Urothelium cell line (cell line): ENCODE measurements around the gene RAC2.
"Not testable (repeated sequence)": the region's sequence is repeated elsewhere in the genome, so short reads cannot be mapped to it uniquely, and the experiment has no call there.

Experiments used
- DNase-seq: peaks from one replicate; pipeline ENCODE4 v3.0.0; 2011; ENCODE audit warnings: low spot score, mixed read lengths
- FAIRE-seq: peaks from 2 replicates; lab custom pipeline; 2011; peaks lifted over from hg19 to GRCh38; lab: Jason Lieb, UNC

Gene RAC2

DNA sequence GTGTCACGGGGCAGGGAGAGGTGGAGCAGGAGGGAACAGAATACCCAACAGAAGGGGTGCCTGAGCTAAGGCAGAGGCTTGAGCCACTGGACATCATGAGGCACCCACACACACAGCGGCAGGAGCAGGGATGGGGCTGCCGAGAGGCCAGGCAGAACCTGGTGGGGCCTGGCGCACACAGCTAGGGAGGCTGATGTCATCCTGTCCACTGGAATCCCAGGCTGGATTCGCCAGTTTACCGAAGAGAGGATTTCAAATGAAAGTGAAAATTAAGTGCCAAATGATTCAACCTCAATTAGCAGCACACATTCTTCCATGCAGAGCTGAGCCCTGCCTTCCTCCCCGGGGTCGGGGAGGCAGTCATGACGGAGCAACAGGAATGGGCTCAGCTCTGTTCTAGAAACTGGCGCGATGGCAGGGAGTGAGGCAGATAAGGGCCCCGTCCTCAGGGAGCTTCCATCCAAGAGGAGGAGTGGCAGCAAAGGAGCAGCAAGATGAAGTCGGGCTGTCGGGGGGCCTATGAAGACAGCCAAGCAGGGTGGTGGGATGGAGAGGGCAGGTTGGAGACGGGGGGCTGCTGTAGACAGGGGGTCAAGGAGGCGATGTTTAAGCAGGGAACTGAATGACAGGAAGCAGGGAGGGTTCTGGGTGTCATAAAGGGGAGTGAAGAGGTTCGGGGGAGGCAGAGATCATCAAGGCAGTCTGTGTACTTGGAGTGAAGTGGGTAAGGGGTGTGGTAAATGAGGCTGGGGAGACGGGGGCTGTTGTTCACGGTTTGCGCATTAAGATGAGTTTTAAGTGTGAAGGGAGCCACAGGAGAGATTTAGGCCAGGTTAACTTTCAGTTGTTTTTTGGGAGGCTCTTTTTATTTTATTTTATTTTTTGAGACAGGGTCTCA lies 6.4 kb downstream of the RAC2 start:
- no peak for DNase-seq
- peak; percentile 35 for FAIRE-seq

DNA sequence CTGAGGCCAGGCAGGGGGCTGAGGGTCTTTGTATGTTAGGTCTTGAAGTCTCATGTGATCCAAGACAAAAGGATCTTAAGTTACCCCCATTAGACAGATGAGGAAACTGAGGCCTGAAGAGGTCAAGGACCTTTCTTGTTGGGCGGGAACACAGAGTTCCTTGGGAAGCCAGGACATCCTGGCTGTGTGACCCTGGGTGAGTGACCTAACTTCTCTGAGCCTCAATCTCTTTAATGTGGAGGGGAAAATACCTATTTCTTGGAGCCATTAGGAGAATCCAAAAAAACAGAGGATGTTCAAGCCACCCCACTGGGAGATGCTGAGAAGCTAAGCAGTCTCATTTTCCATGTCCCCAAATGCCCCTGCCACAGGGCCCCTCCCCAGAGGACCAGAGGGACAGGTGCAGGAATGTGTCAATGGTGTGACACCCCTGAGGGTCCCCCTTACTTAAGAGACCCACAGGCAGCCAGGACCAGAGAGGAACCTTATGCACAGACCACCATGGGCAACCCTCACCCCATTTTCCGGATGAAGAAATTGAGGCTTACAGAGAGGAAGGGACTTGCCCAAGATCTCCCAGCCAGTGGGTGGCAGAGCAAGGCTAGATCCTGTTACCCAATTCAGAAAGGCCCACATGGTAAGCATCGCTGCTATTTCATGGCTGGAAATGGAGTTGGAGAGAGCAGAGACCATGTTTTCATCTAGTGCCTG lies 8.0 kb downstream of the RAC2 start:
- DNase-seq (no peak), FAIRE-seq (no peak)

DNA sequence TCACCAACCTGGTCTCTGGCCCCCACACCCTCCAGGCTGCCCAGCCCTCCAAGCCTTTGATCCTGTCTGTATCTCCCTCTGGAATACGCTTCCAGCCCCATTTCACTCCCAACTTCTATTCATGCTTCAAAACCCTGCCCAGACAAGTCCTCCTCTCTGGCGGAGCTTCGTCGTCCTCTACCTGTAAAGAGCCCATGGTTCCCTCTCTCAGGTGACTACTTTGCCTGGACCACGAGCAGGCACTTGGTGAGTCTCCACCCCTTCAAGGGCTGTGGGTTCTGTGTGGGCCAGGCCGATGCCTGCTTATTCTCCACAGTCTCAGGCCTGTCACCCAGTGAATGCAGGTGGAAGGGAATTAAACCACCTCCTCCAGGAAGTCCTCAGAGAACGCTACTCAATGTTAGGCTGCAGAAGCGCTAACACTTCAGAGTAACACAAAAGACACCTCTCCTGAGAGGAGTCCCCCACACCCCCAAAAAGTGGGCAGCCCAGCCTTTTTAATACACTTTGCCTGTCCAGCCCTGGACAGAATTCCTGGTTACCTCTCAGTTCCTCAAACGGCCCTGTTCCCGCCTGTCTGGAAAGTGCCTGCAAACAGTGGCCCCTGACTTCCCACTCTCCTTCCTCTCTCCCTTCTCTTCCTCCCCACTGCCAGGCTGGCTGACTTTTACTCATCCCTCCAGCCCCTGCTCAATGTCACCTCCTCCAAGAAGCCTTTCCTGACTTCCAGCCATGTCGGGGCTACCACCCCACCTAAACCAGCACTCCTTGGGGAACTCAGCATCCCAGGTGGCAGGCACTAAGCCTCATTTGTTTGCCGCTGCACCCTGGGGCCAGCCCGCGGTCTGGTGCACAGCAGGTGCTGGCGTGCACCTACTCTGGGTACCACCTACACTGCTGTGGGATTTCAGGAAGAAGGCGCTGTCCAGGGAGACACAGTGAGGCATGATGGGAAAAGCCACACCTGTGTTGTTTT lies 9.0 kb downstream of the RAC2 start:
- DNase-seq (no peak), FAIRE-seq (no peak)

DNA sequence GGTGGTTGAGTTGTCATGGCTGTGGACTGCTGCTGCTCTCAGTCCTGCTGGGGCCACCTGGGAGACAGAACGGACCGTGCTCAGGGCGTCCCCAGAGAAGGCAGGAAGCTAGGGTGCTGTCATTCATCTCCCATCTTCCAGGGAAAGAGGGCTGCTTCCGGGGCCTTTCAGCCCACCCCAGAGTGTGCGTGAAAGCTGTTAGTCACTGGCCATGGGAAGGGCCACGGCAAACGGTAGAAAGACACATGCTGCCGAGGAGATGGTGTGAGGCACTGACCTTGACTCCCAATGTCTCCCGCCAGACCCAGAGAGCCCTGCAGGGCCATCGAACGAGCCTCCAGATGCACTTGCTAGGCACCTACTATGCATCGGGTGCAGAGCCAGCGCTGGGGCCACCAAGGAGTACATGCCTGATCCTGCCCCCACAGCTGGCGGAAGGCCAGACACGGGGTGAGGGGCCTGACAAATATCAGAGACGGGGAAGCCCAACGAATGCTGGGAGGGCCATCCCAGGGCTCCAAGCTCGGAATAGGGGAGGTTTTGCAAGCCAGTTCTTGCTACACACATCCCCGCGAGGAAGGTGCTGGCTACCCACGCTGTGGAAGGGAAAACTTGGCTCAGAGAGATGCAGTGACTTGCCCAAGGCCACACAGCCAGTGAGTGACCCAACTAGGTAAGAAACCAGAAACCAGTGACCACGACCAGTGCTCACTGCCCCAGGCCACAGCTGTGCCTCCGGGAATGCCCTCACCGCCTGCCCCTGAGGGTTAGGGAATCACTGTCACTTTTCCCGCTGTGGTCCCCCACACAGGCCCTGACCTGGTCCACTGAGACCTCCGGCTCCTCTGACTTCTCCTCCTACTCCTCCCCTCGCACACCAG lies 10.1 kb downstream of the RAC2 start:
- DNase-seq (no peak), FAIRE-seq (no peak)

DNA sequence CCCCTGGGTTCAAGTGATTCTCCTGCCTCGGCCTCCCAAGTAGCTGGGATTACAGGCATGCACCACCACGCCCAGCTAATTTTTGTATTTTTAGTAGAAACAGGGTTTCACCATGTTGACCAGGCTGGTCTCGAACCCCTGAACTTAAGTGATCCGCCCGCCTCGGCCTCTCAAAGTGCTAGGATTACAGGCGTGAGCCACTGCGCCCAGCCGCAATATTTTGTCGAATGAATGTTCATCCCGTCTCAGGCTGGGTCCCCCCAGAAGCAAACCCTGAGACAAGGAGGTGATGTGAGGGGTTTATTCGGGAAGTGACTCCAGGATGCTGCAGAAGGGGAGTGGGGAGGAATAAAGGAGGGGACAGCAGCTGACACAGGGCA lies 10.7 kb downstream of the RAC2 start:
- DNase-seq, FAIRE-seq: not testable (repeated sequence)

DNA sequence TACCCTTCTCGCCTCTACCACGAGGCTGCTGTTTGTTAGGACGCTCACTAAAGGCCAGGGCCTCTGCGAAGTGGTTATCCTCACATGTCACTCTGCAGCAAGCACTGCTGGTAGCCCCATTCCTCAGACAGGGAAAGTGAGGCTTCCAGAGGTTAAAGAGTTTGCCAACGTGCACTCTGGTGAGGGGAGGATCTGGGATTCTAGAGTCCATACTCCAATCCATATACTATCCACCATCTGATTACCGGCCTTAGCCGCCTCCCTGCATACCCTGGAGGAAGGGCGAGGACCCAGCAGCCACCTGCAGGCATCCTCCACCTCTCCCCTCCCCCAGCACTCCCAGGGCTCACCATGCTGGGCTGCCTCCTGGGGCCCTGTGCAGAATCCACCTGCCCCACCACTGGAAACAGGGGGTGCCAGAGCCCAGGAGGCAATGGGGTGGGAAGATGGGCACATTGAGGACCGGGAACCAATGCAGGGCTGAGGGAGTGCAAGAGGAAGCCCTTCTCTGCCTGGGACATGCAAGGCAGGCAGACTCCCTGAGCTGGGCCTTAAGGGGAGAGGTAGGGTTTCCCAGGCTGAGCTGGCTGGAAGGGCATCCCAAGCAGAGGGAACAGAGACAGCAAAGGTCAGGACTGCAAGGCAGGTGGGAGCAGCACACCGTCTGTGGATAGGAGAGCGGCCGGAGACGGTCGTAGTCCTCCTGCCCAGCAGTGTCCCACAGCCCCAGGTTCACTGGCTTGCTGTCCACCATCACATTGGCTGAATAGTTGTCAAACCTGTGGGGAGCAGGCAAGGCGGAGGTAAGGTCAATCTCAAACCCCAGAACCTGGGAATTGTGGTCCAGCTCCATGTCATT lies 11.7 kb downstream of the RAC2 start:
- FAIRE-seq (peak; percentile 37), DNase-seq (no peak)

DNA sequence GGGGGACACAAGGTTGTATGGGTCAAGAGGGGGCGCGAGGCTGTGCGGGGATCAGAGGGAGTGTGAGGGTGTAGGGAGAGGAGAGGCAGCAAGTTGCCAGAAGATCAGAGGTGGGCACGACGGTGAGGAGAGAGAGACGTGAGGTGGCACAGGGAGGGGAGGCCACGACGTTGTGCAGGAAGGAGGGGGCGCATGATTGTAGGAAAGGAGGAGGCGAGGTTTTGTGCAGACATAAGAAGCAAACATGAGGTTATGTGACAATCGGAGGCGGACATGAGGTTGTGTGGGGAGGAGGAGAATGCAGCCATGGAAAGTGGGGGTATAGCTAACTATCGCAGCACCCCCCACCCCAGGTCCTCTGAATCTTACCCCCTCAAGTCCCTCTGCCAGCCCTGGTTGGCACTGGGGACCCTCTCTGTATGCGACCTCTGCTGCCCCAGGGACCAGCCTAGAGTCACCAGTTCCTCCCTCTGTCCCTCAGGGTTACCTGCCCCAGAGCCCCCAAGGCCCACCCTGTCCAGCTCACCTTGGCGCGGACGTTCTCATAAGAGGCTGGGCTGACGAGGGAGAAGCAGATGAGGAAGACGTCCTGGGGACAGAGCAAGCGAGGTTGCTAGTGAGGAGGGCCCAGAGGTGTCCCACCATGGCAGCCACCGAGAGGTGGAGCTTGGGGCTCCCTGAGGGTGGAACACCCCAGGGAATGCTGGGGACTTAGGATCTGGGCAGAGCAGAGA lies 12.5 kb downstream of the RAC2 start:
- DNase-seq (no peak), FAIRE-seq (no peak)

DNA sequence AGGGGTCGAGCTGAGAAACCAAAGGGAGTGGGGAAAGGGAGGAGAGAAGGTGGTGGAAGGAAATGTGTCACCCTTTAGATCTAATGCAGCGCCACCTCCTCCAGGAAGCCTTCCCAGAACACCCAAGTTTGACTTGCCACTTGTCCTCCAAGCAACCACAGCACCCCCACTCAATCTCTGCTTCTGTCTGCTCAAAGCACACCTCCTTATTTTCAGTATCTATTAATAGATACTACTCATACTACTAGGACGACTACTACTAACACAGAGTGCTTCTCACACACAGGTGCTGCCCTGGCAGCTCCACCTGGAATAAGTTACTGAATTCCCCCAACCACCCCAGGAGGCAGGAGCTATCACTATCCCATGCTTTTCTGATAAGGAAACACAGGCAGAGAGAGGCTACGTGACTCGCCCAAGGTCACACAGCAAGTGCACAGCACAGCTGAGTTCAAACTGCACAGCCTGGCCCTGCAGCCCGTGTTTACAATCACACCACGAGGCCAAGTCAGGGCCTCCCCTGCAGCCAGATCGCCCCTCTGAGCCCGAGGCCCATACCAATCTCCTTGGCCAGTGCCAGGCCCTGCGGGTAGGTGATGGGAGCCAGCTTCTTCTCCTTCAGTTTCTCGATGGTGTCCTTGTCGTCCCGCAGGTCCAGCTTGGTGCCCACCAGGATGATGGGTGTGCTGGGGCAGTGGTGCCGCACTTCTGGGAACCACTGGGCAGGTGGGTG lies 13.2 kb downstream of the RAC2 start:
- DNase-seq (no peak), FAIRE-seq (peak; percentile 84)

DNA sequence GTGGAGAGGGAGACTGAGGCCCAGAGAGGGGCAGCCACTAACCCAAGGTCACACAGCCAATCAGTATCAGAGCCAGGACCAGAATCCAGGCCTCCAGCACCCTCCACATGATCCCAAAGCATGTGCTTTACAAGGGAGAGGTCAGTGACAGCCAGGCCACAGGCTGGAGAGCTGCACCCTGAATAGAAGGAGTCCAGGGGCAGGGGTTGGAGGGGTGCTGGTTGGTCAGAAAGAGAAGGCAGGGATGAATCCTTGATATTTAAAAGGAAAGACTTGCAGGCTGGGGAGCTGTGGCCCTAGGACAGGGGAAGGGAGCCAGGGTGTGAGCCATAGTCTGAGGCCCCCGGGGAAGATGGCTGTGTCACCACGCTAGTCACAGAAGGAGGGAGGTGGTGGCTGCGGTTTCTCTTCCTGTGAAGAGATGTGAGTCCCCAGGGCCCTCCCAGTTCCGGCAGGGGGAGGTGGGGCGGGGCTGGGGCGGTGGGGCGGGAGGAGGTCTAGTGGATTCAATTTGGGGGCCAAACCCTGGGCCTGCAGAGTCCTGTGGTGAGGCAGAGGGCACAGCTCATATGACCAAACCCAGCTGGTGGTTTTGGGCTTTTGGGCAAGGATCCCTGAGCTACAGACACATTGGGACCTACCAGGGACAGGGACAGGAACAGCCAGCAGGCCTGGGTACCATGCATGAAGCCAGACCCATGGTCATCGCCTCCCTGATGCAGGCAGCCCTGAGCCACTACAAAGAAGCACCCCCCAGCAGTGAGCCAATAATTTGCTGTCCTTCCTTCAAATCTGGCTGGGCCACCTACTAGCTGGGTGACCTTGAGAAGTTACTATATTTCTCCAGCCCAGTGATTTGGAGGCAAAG lies 14.0 kb downstream of the RAC2 start:
- DNase-seq: peak; percentile 77
- peak; percentile 86 for FAIRE-seq

DNA sequence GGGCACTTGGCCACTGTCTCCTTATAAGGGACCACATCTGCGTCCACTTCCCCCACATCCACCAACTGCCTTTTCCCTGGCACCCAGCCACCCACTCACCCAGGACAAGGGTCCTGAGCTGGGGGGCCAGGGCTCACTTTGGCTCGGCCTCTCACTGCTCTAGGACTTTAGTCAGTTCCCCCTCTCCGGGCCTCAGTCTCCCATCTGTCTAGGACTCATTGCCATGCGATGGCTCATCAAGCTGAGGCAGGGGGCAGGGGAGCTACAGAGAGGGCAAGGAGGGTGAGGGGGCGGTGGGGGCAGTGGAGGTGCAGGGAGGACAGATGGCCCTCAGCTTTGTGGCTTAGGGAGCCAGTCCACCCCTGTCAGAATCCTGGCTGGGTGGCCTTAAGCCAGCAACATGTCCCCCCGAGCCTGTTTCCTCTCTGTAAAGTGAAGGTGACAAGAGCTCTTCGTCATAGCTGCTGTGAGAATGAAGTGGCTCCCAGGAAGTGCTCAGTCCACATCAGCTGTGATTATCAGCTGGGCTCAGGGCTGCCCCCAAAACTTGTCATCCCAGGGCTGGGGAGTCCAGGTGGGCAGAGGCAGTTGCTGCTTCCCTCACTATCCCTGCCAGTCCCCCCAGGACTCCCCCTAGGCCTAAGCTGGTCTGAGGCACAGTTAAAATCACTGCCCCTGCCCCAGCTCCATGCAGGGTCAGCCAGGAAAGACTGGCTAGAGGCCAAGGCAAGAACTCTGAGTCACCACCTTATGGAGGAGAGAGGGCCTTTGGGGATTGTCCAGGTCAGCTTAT lies 14.9 kb downstream of the RAC2 start:
- DNase-seq (peak; percentile 75), FAIRE-seq (peak; percentile 90)

DNA sequence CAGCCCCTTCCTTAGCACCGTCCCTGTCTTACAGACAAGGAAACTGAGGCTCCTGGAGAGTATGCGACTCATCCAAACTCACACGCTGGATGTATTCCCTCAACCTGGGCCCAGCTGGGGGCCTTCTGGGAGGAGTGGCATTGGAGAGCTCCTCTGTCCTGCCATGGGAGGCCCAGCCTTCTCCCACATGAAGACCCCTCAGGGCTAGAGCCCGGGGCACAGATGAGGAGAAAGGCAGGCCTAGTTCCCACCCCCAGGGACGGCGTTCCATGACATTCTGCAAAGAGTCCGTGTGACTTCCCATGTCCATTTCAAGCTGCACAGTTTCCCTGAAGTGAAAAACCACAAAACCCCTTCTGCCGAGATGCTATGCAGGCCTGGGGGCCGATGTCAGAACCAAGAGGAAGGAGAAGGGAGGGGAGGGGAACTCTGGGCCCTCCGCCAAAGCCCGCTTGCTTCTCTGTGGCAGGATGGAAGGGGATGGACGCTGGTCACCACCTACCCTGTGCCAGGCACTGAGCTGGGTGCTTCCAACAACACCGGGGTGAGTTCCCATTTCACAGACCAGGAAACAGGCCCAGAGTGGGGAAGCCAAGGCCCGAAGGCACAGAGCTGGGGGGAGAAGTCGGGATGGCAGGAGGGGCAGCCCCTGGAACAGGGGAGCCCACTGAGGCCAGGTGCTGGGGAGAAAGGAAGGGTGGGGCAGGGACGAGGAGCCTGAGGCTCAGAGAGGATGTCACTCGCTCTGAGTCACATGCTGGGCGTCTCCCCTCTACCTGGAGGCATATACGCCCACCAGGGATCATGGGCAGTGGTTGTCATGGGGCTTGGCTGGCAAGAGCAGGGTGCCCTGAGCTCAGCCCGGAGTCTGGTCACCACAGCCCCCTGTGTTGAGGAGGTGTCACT lies 15.7 kb downstream of the RAC2 start:
- DNase-seq (peak; percentile 39), FAIRE-seq (no peak)

DNA sequence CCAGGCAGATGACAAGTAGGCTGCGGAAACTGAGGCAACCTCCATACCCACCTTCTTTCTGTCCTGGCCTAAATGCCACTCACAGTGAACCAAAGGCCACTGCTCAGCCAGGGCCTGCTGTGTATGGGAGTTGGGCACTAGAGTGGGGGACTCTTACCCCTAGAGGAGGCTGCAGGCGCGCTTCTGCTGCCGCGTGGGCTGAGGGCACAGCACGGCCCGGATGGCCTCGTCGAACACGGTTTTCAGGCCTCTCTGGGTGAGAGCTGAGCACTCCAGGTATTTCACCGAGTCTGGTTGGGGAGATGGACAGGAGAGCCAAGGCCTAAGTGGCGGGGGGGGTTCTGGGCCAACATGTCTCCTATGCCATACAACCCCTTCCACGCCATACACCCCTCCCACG lies 17.6 kb downstream of the RAC2 start:
- no peak for DNase-seq
- FAIRE-seq: no peak

DNA sequence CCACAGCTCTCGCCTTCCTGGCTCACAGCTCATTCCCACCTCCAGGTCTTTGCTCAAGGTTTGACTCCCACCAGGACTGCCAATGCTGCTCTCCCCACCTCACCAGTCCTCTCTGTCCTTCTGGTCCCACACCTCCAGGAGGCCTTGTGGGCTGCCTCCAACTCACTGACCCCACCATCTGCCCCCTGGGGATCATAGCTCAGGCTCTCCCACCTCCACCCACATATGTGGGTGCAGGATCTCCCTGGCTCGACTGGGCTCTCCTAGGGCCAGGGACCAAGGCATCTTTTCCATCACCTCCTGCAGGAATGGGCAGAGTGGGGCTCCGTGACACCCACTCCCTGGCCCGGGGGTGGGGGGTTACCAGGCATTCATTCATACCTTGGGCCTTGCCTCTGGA lies 18.0 kb downstream of the RAC2 start:
- FAIRE-seq (no peak), DNase-seq (no peak)

DNA sequence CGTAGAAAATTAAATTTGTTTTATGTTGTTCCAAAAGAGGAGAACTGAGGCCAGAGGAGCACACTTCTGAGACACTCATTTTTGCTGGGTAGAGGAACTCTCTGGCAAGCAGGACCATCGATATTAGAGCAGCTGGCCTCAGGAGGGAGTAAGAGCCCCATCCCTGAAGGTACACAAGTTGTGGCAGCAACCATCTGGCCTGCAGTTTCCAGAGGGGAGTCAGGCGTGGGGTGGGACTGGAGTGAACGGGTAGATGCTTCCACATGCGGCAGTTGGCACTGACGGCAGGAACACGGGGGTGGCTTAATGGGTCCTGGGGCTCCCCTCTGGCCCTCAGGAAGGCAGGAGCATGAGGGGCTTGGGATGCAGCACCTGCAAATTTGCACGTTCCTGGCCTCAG lies 18.6 kb downstream of the RAC2 start:
- no peak for FAIRE-seq

More for the DNA sequence above, 18.6 kb downstream of the RAC2 start:
- DNase-seq: no peak
